Lung (tissue), 12 donors: Measurements from ENCODE around the gene TRIP11. TPM values are rescaled to one million over a fixed set of nuclear protein-coding genes. Genes with fewer than 3 reads are reported as not detected.

ENCODE experiments used
- ATAC-seq: fragments of 200-7000 bp; cut with Tn5 transposase; one replicate; pipeline ENCODE4 v1.9.1; 2020; ENCODE audit warnings: moderate number of reproducible peaks; ENCODE audit not compliant: insufficient read depth, low FRiP score
- DNase-seq, 3 donors: peaks; one replicate each; pipeline ENCODE4 v3.0.0-alpha.2; 2013 to 2017
- H3K27ac ChIP-seq, 2 donors: one replicate each; pipeline ENCODE4 v1.5.1; 2013; ENCODE audit warnings: mild to moderate bottlenecking in 2 of 2, moderate library complexity in 2 of 2, control low read depth in 1 of 2, inconsistent platforms in 1 of 2, low read depth in 1 of 2, low read length in 1 of 2
- H3K27me3 ChIP-seq, 3 donors: one replicate each; pipeline ENCODE4 v1.5.1; 2013; ENCODE audit warnings: low read length in 2 of 3; ENCODE audit not compliant: control insufficient read depth in 3 of 3, insufficient read depth in 3 of 3
- H3K36me3 ChIP-seq, 4 donors: one replicate each; pipeline ENCODE4 v1.5.1; 2013; ENCODE audit warnings: low read length in 4 of 4, mild to moderate bottlenecking in 1 of 4, moderate library complexity in 1 of 4; ENCODE audit not compliant: control insufficient read depth in 4 of 4, insufficient read depth in 4 of 4
- H3K4me1 ChIP-seq, 5 donors: one replicate each; pipeline ENCODE4 v1.5.1; 2013; ENCODE audit warnings: low read length in 5 of 5, mild to moderate bottlenecking in 2 of 5, moderate library complexity in 1 of 5; ENCODE audit not compliant: control insufficient read depth in 5 of 5, insufficient read depth in 5 of 5
- H3K4me3 ChIP-seq: one replicate; pipeline ENCODE4 v1.5.1; 2013; ENCODE audit warnings: mild to moderate bottlenecking, control low read depth, moderate library complexity
- H3K9ac ChIP-seq, 2 donors: one replicate each; pipeline ENCODE4 v1.5.1; 2013; ENCODE audit warnings: low read length in 2 of 2, control low read depth in 1 of 2; ENCODE audit not compliant: insufficient read depth in 1 of 2
- H3K9me3 ChIP-seq, 4 donors: one replicate each; pipeline ENCODE4 v1.5.1; 2013; ENCODE audit warnings: low read length in 3 of 4, mild to moderate bottlenecking in 1 of 4, moderate library complexity in 1 of 4; ENCODE audit not compliant: control insufficient read depth in 4 of 4, insufficient read depth in 3 of 4
- WGBS, 2 donors: extraction: QIAGEN DNeasy Blood & Tissue Kit; methylation state at CpG; one replicate each; pipeline ENCODE4 v1.1.7; 2013; 5-methylcytosine and 5-hydroxymethylcytosine counted together
- polyA plus RNA-seq, 2 donors: library from polyadenylated mRNA; stranded (reverse); fragments of 200-250 nt; gene quantifications; one replicate each; pipeline ENCODE4 v1.2.1, GENCODE V29; 2013
- total RNA-seq, 2 donors: library from RNA; depleted of rRNA in 1 of 2; stranded (reverse); fragments of >200 nt in 1 of 2; gene quantifications; one replicate each; pipeline ENCODE4 v1.2.1, GENCODE V29; 2014 to 2021
- TF ChIP-seq, protein P1 (sequence below): IDR thresholded peaks from 2 replicates; pipeline ENCODE4 v1.5.1; 2012; ENCODE audit warnings: mild to moderate bottlenecking; ENCODE audit errors: control extremely low read depth, extremely low read depth
- donor health status: control.
- donor health status: control.
- donor health status: Bipolar disorder and iron deficiency.
- donor health status: healthy.
- donor health status: DM: yes; HTN: yes; CAD: no.

The TRIP11 gene
- total and polyA plus RNA-seq, 4 donors: 4.0 to 56.4 (median 27.3) TPM

DNA sequence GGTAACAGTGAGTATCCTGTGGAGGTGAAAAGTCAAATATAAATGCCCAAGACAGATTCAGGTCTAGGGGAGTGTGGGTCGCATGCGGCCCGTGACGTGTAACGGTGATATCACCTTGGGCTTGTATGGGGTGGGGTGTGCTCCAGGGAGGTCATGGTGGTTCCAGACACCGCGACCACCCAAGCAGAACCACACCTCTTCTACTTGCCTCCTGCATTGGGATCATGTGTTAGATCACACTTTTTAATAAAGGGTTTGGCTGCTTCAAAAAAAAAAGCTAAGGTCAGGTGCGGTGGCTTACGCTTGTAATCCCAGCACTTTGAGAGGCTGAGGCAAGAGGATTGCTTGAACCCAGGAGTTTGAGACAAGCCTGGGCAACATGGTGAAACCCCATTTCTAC, 96.9 kb downstream of the TRIP11 start:
- 91 to 96% methylated on average over 9 of the region's 9 CpGs for WGBS, 2 donors
- Histone ChIP-seq H3K4me3 (no peak overlapping the region), H3K4me1 (peaks cover 0 to 17% (median 5%) of the 10 kb centered on the region in 5 donors), H3K9ac (no peak overlapping the region), H3K27ac (no peak overlapping the region), H3K36me3 (peaks cover 0 to 9% (median 3%) of the 10 kb centered on the region in 4 donors), H3K9me3 (no peaks in the 10 kb centered on the region), H3K27me3 (no peaks in the 10 kb centered on the region)
- ATAC-seq (no peak), DNase-seq (no peak)
- TF ChIP-seq, protein P1, sequence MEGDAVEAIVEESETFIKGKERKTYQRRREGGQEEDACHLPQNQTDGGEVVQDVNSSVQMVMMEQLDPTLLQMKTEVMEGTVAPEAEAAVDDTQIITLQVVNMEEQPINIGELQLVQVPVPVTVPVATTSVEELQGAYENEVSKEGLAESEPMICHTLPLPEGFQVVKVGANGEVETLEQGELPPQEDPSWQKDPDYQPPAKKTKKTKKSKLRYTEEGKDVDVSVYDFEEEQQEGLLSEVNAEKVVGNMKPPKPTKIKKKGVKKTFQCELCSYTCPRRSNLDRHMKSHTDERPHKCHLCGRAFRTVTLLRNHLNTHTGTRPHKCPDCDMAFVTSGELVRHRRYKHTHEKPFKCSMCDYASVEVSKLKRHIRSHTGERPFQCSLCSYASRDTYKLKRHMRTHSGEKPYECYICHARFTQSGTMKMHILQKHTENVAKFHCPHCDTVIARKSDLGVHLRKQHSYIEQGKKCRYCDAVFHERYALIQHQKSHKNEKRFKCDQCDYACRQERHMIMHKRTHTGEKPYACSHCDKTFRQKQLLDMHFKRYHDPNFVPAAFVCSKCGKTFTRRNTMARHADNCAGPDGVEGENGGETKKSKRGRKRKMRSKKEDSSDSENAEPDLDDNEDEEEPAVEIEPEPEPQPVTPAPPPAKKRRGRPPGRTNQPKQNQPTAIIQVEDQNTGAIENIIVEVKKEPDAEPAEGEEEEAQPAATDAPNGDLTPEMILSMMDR: no peak

DNA sequence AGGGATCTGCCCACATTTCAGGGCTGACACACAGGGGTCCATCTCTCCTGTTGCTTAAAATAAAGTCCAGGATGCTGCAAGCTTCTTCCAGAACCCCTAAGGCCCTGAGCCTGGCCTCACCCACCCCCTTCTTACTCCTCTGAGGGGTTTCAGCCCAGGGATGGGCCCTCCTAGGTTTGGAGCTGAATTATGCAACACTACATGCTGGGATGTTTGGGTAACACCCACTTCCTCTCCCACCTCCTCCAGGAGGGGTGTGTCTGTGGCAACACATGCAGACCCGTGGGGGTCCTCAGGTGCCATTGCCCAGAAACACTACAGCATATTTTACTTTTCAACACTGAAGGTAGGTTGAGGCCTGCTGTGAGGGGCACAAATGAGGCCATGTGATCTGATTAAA, 97.7 kb downstream of the TRIP11 start:
- Histone ChIP-seq H3K27ac (no peak overlapping the region), H3K9ac (no peak overlapping the region), H3K9me3 (no peaks in the 10 kb centered on the region), H3K4me3 (no peak overlapping the region), H3K36me3 (peaks cover 0 to 11% (median 5%) of the 10 kb centered on the region in 4 donors), H3K4me1 (peaks cover 0 to 16% (median 5%) of the 10 kb centered on the region in 5 donors), H3K27me3 (no peaks in the 10 kb centered on the region)
- 6 to 36% methylated on average over 1 of the region's 1 CpG for WGBS, 2 donors
- ATAC-seq (no peak), DNase-seq (no peak)
- TF ChIP-seq, protein P1: no peak

DNA sequence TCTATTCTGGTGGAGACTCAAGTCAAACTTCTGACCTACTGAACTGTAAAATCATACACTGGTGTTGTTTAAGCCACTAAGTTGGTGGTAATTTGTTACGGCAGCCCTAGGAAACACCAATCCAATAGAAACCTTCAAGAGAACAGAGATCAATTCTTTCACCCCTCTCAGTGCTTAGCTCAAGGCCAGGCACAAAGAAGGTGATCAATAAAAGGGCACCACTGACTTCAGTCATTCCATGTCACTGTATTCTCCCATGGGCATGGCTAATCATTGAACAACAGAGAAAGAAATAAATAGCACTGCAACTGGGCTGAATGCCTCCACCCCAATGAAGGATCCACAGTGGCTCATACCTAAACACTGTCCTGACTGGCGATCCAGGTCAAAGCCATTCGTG, 99.7 kb downstream of the TRIP11 start:
- no peak overlapping the region for H3K4me3 ChIP-seq
- ATAC-seq: no peak
- no peak overlapping the region for H3K27ac ChIP-seq
- H3K9me3 ChIP-seq: no peaks in the 10 kb centered on the region
- DNase-seq: no peak
- 92 to 93% methylated on average over 3 of the region's 3 CpGs for WGBS, 2 donors
- H3K9ac ChIP-seq: no peak overlapping the region
- H3K4me1 ChIP-seq: peaks cover 0 to 3% (median 1%) of the 10 kb centered on the region in 5 donors
- TF ChIP-seq, protein P1: no peak
- no peaks in the 10 kb centered on the region for H3K27me3 ChIP-seq
- peaks cover 0 to 16% (median 6%) of the 10 kb centered on the region in 4 donors for H3K36me3 ChIP-seq

DNA sequence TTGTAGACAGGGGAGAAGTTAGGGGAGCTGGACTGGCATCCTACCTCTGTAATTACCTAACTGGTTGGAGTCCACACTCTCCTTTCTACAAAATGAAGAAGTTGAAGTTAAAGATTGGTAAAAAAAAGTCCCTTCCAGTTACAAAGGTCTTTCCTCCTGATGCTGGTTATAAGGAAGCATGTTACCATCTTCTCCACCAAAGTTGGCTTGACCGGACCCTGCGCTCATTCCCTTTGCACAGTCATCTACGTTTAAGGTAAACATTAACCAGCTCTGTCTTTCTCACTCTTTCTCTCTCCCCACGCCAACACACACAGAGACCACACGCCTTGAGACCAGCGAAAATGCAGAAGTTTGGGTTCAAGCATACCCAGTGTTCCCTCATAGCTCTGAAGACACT, 104.3 kb downstream of the TRIP11 start:
- Histone ChIP-seq H3K4me3 (no peak overlapping the region), H3K27ac (no peak overlapping the region), H3K27me3 (no peaks in the 10 kb centered on the region), H3K9ac (no peak overlapping the region), H3K9me3 (no peaks in the 10 kb centered on the region), H3K36me3 (peaks cover 0 to 16% (median 8%) of the 10 kb centered on the region in 4 donors), H3K4me1 (no peaks in the 10 kb centered on the region)
- WGBS, 2 donors: 89 to 92% methylated on average over 6 of the region's 6 CpGs
- no peak for DNase-seq
- TF ChIP-seq, protein P1: no peak
- no peak for ATAC-seq
